Mammary epithelial cell (primary cell): ENCODE measurements around the gene CD52.

Experiments used
- CTCF ChIP-seq, 2 donors: IDR thresholded peaks in 1 of 2; conservative IDR thresholded peaks in 1 of 2; 2 replicates each; pipeline ENCODE4 v1.5.1; 2011 to 2012; ENCODE audit warnings: inconsistent platforms in 2 of 2, low read length in 2 of 2, mild to moderate bottlenecking in 2 of 2, control low read depth in 1 of 2, low read depth in 1 of 2; ENCODE audit not compliant: insufficient read depth in 1 of 2; ENCODE audit errors: extremely low read depth in 1 of 2
- EZH2 ChIP-seq: IDR thresholded peaks from 2 replicates; pipeline ENCODE4 v1.6.1; 2012; ENCODE audit warnings: low read length, inconsistent platforms, borderline replicate concordance

- TF ChIP-seq CTCF (conservative IDR thresholded peaks at IDR 0.05 in 1 of 2, IDR thresholded peaks at IDR 0.05 in 1 of 2; ENCODE audit: extremely low read depth in 1 of 2, insufficient read depth in 1 of 2, low read depth in 1 of 2, low read length in 2 of 2) (no peak), EZH2 (no peak)
These were observed 20.5 kb upstream of the CD52 start for GRCh38 chr1:26297057-26297790.
